ENCODE measurements around the gene TAF7L.

Gene TAF7L

GRCh38 chrX:101223226-101223625 is 67.9 kb downstream of the TAF7L start:
- DNase-seq (ENCODE audit: low read depth in 3 of 3, low spot score in 1 of 3), result no peak

DNA sequence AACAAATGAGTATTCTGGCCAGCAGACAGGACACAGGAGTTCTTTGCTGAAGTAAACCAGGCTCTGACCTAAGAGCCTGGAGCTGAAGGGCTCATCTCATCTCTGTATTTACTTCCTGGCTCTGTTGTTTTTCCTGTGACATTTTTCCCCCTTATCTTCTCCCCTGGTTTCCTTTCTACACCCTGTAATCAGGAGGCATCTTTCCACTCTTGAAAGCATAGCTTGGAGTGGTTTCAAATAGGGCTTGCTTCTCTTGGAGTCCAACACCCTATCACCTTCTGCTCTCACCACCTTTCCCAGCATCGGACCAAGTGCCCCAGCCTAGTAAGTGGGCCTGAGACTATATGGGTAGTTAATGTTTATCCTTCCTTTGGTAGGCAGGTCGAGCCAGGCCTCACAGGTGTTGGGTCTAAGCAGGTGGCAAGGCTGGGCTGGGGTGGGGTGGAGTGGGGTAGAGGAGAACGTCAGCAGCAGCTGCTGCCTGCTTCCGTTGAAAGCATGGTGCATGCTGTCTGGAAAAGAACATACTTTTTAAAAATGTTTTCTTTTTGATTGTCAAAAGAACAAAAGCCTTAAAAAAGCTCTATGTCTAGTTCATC is 70.4 kb downstream of the TAF7L start:
- DNase-seq (ENCODE audit: low read depth in 3 of 3, low spot score in 1 of 3), result no peak

GRCh38 chrX:101219864-101220346 is 71.2 kb downstream of the TAF7L start:
- no peak for DNase-seq (ENCODE audit: low read depth in 3 of 3, low spot score in 1 of 3)

DNA sequence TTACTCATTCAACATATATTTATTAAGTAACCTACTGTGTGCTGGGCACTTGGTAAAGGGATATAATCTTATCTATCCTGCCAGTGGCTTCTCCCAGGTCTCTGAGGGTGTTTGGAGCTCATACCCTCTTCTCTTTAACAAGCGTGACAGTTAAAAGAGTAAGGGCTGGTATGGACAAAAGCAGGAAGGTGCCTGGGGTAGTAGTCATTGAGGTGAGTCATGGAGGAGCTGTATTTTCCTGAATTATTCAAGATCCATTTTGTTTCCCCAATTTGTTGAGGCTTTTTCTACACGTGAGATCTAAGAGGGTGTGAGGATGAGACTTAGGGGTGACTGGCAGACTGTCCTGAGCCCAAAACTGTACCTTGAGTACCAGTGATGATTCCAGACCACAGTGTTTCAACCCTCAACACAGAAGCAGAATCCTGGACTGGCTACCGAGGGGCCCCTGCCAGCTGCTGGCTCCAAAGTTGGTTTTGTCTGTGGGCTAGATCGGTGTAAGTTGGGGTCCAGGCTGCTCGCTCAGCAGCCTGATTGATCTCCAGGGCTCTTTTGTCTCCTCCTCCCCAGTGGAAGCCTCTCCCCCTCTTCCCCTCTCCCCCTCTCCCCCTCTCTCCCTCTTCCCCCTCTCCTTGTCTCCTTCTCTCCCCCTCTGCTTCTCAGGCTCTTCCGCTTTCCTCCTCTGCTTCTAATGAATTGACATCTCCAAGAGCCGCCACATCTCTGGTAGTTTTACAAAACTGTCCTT is 71.8 kb downstream of the TAF7L start, which contains the start of gene DRP2:
DRP2 (plus strand) TSS at position 671 of the 748 bp plus-strand sequence. CDS start 11,862 bp downstream, outside the sequence.
- no peak for DNase-seq (ENCODE audit: low read depth in 3 of 3, low spot score in 1 of 3)

Data from stimulated activated CD4-positive, alpha-beta T cell treated with anti-CD3 and anti-CD28 coated beads, TNF-alpha, amount 100 ng/mL, for 1 hour (primary cell).